Activated CD4-positive, CD25-positive, alpha-beta regulatory T cell treated with anti-CD3 and anti-CD28 coated beads, Interleukin-2, amount 50 U/mL, for 16 hours (primary cell): ENCODE measurements around the gene HSPA12A.
"Not testable (repeated sequence)": the region's sequence is repeated elsewhere in the genome, so short reads cannot be mapped to it uniquely, and the experiment has no call there.

Experiments
- DNase-seq: peaks from one replicate; pipeline ENCODE4 v3.0.0-alpha.2; 2020; ENCODE audit warnings: low read depth, low spot score

The HSPA12A gene

DNA sequence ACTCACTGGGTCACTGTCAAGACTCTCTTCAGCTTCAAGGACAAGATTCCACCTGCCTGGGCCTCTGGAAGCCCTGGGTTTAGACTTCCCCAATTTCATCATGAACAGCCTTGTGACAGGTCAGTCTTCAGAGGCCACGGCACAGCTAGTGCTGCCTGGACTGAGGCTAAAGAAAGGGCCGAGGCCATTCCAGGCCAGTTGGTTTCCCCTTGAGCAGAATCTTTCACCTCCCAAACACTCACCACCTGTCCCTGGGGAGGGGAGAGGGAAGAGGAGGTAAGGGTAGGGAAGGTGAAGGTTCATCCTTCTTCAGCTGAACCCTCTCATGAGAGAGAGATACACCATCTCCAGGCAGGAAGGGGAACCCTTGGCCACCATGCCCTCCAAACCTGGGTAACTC lies 24.3 kb downstream of the HSPA12A start:
- DNase-seq, result no peak

DNA sequence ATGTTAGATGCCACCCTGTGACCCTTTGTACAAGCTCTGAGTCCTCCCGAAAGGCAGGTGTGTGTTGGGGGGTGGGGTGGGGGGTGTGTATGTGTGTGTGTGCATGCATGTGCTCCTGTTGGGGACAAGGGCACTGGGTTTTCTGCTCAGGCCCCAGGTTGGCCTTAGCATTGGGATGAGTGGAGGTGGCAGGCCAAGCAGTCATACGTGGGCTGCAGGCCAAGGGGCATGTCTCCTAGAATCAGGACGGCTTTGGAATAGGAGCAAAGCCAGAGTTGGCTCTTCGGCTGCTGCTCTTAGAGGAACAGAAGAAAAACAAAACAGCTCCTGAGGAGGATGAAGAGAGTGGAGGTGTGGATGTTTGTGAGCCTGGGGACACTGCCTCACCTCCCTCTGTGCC lies 26.0 kb downstream of the HSPA12A start:
- no peak for DNase-seq

DNA sequence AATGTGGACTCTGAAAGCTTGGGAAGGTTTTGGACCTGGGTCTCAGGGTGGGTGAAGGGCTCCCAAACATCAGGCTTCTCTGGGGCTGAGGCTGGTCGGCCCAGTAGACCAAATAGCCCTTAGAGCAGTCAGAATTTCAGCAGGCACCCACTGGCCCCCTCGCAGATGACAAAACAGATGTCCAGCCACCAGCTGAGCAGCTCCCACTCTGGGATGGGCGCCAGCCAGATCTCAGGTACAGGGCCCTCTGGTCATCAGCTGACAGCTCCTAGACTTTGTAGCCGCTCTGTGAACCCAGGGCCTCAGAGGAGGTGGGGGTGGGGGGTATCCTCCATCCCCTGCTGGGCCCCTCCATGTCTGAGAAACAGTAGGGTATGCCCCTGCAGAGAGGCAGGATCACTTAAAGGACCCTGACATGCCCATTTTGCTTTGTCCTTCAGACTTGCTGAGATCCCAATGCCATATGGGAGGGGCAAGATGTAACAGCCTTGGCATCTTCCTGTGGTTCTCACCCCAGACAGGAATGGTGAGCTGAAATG lies 26.5 kb downstream of the HSPA12A start:
- no peak for DNase-seq

DNA sequence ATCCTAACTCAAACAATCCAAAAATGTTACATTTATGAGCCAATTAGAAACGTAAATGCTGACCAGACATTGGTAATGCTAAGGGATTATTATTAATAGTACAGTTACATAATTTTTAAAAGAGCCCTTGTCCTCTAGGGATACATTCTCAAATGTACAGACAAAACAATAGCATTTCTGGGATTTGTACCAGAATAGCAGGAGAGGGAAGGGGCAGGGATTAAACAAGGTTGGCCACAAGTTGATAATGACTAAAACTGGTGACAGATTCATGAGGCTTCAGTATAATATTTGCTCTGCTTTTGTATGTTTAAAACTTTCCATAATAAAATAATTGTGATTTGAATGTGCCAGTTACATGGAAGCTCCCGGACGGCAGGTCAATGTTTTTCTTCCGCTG lies 27.0 kb downstream of the HSPA12A start:
- no peak for DNase-seq

DNA sequence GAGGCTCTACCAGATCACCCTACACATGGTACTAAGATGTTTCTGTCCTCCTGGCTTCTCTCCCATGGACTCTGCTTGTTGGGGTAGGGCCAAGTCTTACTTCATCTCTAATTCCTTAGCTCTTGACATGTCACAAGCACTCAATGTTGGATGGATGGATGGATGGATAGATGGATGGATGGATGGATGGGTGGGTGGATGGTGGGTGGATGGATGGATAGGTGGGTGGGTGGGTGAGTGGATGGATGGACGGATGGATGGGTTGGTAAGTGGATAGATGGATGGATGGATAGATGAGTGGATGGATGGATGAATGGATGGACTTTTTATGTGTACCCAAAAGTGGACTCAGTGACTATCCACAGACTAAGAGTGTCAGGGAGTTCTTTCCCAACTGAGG lies 28.5 kb downstream of the HSPA12A start:
- no peak for DNase-seq

DNA sequence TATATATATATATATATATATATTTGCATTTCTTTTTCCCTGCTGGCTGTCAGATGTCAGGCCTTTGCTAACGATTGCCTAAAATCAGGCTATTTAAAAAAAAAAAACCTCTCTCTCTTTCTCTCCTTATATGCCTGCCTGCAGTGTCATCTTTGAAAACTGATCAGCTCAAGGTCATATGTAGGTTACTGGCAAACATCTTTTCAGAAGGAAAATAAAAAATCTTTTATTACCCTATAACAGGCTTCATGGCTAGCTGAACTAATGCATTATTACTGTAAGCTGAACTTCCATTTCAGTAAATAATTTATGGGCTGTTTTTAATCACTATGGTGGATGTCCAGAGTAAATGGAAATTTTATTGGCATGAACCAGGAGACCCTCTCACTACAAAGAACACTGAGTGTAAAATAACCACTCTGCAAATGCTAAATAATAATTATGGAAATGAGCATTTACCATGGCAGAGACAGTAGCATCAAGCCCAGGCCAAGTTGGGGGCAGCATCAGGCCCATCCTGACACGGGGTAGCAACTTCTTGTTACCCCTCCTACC lies 29.3 kb downstream of the HSPA12A start:
- no peak for DNase-seq

DNA sequence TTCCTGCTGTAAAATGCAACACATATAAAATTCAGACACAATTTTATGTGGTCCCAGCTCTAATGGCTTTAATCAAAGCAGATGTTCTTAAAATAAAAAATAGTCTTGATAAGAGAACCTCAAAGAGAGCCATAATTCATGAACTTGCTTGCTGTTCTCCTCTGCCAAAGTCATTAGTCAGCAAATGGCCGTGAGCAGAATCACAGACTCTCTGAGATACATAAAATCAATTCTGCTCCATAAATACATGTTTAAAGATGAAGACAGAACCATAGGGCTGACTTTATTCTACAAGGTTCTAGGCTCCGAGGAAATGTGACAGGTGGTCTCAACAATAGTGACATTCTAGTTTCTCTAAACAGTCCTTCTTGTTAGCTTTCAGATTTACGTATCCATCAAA lies 29.8 kb downstream of the HSPA12A start:
- no peak for DNase-seq

DNA sequence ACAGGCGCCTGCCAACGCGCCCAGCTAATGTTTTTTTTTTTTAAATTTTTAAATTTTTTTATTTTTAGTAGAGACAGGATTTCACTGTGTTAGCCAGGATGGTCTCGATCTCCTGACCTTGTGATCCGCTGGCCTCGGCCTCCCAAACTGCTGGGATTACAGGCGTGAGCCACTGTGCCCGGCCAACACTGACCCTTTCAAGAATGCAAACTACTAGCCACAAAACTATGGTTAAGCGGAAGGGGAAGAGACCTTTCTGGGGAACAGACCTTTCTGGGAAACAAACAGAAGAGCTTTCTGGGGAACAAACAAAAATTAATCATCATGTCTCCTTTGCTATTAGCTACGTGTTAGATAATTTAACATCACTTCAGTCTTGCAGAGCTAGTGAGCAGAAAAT lies 30.6 kb downstream of the HSPA12A start:
- DNase-seq, result not testable (repeated sequence)

DNA sequence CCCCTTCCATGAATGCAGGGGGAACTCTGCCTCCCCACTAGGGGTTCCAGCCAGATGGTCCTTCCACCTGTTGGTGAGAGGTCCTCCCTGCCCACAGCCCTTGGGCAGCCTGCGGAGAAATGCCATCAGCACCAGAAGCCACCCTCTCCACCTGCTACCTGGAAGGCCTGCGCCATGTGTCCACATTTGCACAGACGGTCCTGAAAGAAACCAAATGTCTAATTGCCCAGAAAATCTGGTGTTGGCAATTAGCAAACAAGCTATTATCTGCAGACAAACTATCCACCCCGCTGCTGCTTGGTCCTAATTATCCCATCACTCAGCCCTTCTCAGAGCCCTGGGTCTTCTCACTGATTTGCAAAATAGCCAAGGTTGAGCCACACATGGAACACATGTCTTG lies 32.3 kb downstream of the HSPA12A start:
- no peak for DNase-seq

DNA sequence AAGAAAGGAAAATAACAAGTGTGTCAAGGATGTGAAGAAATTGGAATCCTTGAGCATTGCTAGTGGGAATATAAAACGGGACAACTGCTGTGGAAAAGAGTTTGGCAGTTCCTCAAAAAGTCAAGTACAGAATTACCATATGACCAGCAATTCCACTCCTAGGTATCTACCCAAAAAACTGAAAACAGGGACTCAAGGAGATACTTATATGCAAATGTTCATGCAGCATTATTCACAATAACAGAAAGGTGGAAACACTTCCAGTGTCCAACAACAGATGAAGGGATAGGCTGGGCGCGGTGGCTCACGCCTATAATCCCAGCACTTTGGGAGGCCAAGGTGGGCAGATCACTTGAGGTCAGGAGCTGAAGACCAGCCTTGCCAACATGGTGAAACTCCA lies 33.5 kb downstream of the HSPA12A start:
- no peak for DNase-seq

DNA sequence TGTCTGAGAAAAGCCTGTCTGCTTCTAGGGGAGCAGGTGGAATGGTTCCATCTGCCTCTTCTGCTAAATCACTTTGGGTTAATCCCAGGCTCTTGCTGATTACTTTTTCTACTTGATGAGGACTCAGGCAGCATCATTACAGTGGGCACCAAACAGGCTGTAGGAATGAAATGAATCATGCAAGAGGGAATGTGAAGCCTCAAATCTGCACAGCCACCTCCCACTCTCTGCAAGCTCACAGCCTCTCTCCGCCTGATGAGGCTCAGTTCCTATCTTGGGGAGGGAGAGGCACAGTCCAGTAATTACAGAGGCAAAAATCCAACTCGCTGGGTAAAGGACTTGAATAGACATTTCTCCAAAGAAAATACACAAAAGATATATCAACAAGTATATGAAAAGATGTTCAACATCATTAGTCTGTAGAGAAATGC lies 34.0 kb downstream of the HSPA12A start:
- DNase-seq, result no peak

DNA sequence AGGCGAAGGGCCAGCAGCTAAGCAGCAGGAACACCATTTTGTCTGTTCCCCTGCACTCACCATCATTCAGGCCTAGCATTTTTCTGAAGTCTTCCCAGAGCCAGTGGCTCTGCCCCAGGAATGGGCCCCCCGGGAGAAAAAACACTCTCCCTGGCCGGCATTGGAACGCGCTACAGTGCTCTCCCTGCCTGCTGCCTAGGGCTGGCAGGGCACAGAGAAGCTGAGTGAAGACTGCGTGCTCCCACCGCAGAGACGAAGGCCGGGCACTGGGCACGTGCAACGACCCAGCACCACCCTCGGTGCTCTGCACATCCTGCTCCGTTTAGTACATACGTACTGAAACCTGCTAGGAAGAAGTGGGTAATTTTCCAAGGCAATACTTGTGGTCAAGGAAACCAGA lies 34.4 kb downstream of the HSPA12A start:
- DNase-seq, result no peak

DNA sequence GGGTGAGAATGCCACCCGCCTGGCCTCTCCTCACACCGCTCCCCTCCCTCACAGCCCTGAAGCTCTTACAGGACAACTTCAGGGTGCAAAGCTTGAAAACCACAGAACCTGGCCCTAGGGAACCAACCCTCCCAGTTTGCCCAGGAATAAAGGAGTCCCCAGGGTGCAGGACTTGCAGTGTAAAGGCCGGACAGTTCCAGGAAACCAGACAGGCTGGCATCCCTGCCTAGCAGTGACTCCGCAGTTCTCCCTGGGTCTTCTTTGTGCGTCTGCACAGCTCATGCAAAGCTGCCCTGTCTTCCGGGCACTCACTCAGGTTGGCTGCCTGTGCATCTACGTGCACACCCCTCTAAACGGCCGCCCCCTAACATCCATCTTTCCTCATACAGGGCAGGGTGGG lies 36.1 kb downstream of the HSPA12A start:
- no peak for DNase-seq

DNA sequence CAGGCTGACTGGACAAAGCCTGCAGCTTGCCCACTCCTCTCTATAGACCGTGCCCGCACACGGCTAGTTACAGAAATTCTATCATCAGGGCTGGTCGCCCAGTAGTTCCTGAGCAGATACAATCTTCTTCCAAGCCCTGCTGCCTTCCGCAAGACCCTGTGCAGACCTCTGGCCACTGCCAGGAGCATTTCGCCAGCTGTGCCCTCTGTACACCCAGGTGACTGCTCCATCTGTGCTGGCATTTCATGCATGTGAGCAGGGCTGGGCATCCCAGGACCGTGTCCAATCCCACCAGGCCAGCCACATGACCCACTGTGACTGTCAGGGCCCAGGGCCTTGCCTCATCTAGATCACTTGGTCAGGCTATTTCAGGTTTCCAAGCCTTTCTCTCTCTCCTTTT lies 36.9 kb downstream of the HSPA12A start:
- no peak for DNase-seq

DNA sequence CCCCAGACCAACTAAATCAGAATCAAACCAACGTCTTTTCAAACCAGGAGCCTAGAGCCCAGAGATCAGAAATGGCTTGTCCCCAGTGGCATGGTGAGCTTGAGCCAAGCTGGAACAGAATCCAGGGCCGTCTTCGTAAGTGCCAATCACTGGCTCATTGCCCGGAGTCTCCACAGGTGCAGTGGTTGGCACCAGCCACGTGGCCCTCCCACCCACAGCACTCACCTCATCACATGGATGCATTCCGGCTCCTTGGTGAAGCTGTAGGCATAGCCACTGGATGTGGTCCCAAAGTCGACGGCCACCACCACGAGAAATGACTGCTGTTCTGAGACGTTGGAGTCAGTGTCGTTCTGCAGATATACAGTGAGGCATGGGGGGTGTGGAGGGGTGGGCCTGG lies 37.4 kb downstream of the HSPA12A start:
- DNase-seq, result no peak

DNA sequence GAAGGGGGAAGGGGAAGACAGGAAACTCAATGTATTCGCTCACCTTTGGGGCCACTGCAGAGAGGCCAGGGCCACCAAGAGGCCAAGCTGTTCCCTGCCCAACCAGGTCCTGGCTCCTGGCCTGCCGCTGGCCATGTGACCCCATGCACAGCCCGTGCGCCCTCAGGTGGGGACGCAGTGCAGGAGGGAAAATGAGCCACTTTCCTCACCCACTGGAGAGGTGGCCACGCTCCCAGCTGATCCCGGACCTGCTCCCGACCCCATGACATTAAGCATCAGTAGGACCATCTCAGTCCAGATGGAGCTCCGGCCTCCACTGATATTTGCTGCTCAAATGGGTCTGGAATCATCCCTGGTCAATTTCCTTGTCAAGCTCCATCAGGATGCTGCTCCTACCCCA lies 40.2 kb downstream of the HSPA12A start:
- no peak for DNase-seq

DNA sequence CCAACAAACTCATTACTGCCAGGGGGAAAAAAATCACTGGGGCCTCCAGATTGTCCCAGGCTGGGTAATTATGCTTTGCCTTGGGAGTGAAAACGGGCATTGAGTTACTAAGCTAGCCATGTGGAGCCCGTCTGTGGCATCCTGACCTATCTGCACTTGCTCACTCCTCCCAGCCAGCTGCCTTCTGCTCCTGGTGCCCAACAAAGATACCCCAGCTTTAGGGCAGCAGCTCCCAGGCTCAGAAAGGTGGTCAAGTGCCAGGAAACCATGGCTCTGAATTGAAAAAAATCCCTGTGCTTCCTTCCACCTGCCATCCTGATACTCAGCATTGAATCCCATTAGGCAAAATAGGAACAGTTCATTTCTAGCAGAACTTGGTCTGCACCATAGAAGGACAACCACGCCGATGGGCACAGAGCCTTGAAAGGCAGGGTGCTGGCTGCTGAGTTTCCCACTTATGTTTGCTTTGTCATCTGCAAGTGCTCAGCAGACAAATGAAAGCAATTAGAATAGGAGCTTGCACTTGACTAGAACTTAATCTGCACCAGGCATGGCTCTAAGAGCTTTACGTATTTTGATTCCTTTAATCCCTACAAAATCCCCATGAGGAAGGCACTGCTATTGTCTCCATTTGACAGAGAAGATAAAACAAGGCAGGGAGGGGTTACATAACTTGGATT lies 42.8 kb downstream of the HSPA12A start:
- DNase-seq, result no peak

DNA sequence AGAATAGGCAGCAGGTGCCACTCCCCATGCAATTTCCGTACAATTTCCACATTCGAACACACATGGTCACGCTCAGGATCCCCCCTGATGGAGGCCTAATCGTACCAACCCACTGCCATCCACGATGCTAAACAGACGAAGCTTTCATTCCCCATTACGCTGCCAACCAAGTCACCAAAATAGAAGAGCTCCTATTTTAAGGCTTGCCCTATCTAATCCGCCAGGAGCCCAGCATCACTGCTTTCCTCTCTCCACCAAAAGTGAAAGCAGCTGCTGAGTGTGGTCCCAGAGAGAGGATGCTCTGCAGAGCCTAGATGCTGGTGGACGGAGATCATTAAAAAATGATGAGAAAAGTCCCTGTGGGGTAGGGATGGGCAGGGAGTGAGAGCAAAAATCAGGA lies 43.3 kb downstream of the HSPA12A start:
- no peak for DNase-seq

DNA sequence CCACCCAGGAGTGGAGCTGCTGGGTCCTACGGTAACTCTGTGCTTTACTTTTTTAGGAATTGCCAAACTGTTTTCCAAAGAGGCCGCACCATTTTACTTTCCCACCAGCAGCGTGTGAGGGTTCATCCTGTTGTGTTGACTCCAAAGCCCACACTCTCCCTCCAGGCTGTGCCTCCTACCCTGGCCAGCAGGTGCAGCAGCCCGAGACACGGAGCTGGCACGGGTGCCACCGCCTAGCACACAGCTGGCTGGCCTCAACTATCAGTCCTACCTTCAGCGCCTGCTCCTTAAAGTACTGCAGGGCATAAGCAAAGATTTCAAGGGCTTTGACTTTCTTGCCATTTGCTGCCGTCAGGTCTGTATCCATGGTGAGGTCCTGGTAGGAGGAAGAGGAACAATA lies 44.0 kb downstream of the HSPA12A start:
- DNase-seq, result no peak

DNA sequence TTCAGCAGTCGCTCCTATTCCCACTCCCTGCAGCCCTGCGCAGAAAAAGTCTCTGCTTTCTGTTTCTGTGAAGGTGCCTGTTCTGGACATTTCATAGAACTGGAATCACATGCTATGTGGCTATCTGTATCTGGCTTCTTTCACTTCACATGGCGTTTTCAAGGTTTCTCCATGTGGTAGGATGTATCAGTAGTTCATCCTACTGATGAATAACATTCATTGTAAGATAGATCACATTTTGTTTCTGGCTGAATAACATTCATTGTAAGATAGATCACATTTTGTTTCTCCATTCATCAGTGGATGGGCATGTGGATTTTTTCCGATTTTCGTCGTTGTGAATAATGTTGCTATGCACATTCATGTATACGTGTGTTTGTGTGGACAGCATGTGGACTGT lies 44.5 kb downstream of the HSPA12A start:
- DNase-seq, result no peak

DNA sequence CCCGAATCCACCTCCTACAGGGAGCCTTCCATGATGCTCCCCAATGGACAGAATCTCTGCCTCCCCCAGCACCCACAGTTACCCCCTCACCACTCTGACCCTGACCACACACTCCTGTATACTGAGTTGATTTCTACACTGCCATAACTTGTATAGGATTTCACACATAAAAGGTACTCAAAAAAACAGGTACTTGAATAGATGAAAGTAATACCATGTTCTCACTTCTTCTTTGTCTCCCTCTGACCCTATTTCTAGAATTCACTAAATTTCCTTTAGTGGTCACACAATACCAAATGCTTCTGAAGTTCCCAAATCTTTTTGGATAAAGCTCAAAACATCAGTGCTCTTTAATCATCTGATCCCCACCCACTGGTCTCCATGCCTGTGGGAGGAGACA lies 45.4 kb downstream of the HSPA12A start:
- no peak for DNase-seq

DNA sequence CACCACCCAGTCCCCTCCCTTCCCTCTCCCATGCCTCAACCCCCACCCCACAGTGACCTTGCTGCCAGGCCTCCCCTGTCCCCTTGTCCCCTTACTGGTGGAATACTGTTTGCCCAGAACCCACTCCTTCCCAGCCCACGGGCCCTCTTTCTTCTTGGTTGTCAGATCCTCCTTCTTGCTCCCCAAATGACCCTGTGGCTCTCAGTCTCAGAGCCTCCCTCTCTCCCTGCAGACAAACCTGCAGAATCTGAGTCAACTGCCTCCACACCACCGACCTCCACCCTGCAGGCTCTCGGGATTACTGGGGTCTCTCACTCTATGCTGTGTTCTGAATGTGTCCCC lies 47.5 kb downstream of the HSPA12A start:
- no peak for DNase-seq

DNA sequence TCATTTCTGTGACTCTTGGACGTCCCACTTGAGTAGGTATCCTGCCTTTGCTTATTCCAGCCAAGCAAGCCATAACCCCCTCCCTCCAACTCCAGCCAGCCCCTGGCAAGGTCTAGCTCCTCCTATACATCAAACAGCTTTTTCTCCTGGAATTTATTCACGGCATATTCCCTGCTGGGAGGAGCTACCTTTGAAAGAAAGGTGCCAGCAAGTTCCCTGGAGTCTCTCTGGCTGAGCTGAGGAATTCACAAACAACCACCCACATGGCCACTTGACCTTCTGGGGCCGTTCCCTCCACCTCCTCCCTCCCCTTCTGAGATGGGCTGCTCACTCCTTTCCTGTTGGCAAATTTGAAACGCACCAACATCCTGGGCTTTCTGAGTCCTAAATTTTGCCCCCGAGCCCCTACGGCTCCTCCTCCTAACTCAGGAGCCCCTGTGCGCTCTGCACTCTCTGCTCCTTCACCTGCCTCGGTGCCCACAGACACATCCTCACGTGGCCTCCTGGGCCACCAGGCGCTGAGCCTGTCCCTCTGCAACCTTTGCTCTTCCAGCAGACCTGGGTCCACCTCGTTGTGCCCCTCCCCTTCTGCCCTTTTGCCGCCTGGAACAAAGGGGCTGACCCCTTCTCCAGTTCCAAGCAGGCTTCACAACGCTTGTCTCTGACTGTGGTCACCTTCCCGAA lies 48.0 kb downstream of the HSPA12A start:
- no peak for DNase-seq
